Endothelial cell of umbilical vein (primary cell): ENCODE measurements around the gene UHRF1. TPM values are rescaled to one million over a fixed set of nuclear protein-coding genes. Genes with fewer than 3 reads are reported as not detected.

Source experiments
- BruUV-seq: library from RNA; stranded (reverse); fragments of 400-500 nt; replicated peaks from 2 replicates; lab custom pipeline; 2021; lab: Mats Ljungman, UMichigan
- CTCF ChIA-PET: fragments of 300-600, 350-600 bp; sonication (Branson Sonifier 250); formaldehyde crosslinking; loops from one replicate; lab custom pipeline; 2021; ENCODE audit warnings: antibody characterized with exemption, inconsistent platforms; lab: Charles Lee
- POLR2A ChIA-PET: fragments of 300-600, 350-600 bp; sonication (Branson Sonifier 250); formaldehyde crosslinking; loops from one replicate; lab custom pipeline; 2021; ENCODE audit warnings: antibody characterized with exemption, inconsistent platforms; lab: Charles Lee
- DNase-seq: peaks from one replicate; pipeline ENCODE4 v3.0.0-alpha.2; 2011; ENCODE audit warnings: low read depth, low spot score
- FAIRE-seq: peaks from 2 replicates; lab custom pipeline; 2011; peaks lifted over from hg19 to GRCh38; lab: Jason Lieb, UNC
- H2AFZ ChIP-seq: 2 replicates; pipeline ENCODE4 v1.6.0; 2012; ENCODE audit warnings: low read depth, low read length, control low read depth, inconsistent platforms
- H3K27ac ChIP-seq: 2 replicates; pipeline ENCODE4 v1.5.1; 2011; ENCODE audit warnings: low read depth, mild to moderate bottlenecking, control low read depth, low read length, moderate library complexity; ENCODE audit not compliant: insufficient read depth
- H3K27me3 ChIP-seq, 2 experiments: 2 replicates each; pipeline versions ENCODE4 v1.6.0 to v1.6.1; 2011; ENCODE audit warnings: low read length in 2 of 2, mixed read lengths in 1 of 2; ENCODE audit not compliant: control insufficient read depth in 2 of 2, insufficient read depth in 2 of 2
- H3K36me3 ChIP-seq, 2 experiments: 2 replicates in 1 of 2; 3 replicates in 1 of 2; pipeline ENCODE4 v1.5.1; 2011; ENCODE audit warnings: low read length in 2 of 2, mild to moderate bottlenecking in 1 of 2, moderate library complexity in 1 of 2; ENCODE audit not compliant: control insufficient read depth in 2 of 2, insufficient read depth in 2 of 2; ENCODE audit errors: extremely low read depth in 1 of 2
- H3K4me1 ChIP-seq: 3 replicates; pipeline ENCODE4 v1.5.1; 2011; ENCODE audit warnings: mild to moderate bottlenecking, low read length; ENCODE audit not compliant: control insufficient read depth, insufficient read depth; ENCODE audit errors: extremely low read depth
- H3K4me2 ChIP-seq: 2 replicates; pipeline ENCODE4 v1.6.1; 2011; ENCODE audit warnings: low read length, control low read depth, mixed read lengths; ENCODE audit not compliant: insufficient read depth
- H3K4me3 ChIP-seq, 3 experiments: fragments of 200-600 bp in 1 of 3; sonication (generic), shearing (Covaris generic) in 1 of 3; replicated peaks in 1 of 3; 2 replicates each; pipeline ENCODE4 v1.5.1; 2011 to 2016; ENCODE audit warnings: control low read depth in 3 of 3, low read length in 3 of 3, mild to moderate bottlenecking in 2 of 3, inconsistent platforms in 1 of 3, low read depth in 1 of 3, moderate library complexity in 1 of 3; ENCODE audit not compliant: insufficient read depth in 1 of 3
- H3K79me2 ChIP-seq: 2 replicates; pipeline ENCODE4 v1.6.0; 2012; ENCODE audit warnings: low read length, inconsistent platforms; ENCODE audit not compliant: control insufficient read depth, insufficient read depth
- H3K9ac ChIP-seq: replicated peaks from 2 replicates; pipeline ENCODE3; 2011; ENCODE audit warnings: low read length, control low read depth; ENCODE audit not compliant: insufficient read depth; ENCODE audit errors: extremely low read depth
- H3K9me1 ChIP-seq: replicated peaks from 3 replicates; pipeline ENCODE4 v1.6.0; 2011; ENCODE audit warnings: mild to moderate bottlenecking, low read length; ENCODE audit not compliant: control insufficient read depth, insufficient read depth; ENCODE audit errors: extremely low read depth
- H3K9me3 ChIP-seq: replicated peaks from 2 replicates; pipeline ENCODE4 v1.5.1; 2012; ENCODE audit warnings: low read length, inconsistent platforms; ENCODE audit not compliant: control insufficient read depth, insufficient read depth
- H4K20me1 ChIP-seq: replicated peaks from 2 replicates; pipeline ENCODE3; 2011; ENCODE audit warnings: mild to moderate bottlenecking, low read length; ENCODE audit not compliant: control insufficient read depth, insufficient read depth; ENCODE audit errors: extremely low read depth
- EZH2 ChIP-seq: IDR thresholded peaks from 2 replicates; pipeline ENCODE4 v1.6.1; 2012; ENCODE audit warnings: borderline replicate concordance, low read depth, mild to moderate bottlenecking, moderate library complexity, low read length, inconsistent platforms; ENCODE audit not compliant: severe bottlenecking
- FOS ChIP-seq: IDR thresholded peaks from 2 replicates; pipeline ENCODE4 v1.6.1; 2011; ENCODE audit warnings: mild to moderate bottlenecking, low read length, moderate library complexity, borderline replicate concordance; ENCODE audit not compliant: insufficient read depth
- GATA2 ChIP-seq: IDR thresholded peaks from 2 replicates; pipeline ENCODE4 v1.7.0; 2011; ENCODE audit warnings: low read depth, mild to moderate bottlenecking, moderate library complexity, mixed read lengths, low read length; ENCODE audit not compliant: insufficient read length, insufficient read depth
- JUN ChIP-seq: IDR thresholded peaks from 2 replicates; pipeline ENCODE4 v1.6.1; 2011; ENCODE audit warnings: borderline replicate concordance, low read depth; ENCODE audit not compliant: insufficient read length, insufficient read depth
- MYC ChIP-seq: IDR thresholded peaks from one replicate; pipeline ENCODE4 v1.6.1; 2011; ENCODE audit warnings: mild to moderate bottlenecking, low read depth, low read length
- POLR2A ChIP-seq: IDR thresholded peaks from 2 replicates; pipeline ENCODE4 v1.6.1; 2012; ENCODE audit warnings: low read depth, mild to moderate bottlenecking, control low read depth, low read length
- POLR2AphosphoS5 ChIP-seq: IDR thresholded peaks from 2 replicates; pipeline ENCODE4 v1.6.1; 2012; ENCODE audit warnings: low read depth, mild to moderate bottlenecking, control low read depth, low read length, moderate library complexity; ENCODE audit not compliant: insufficient read depth
- dilution Hi-C: fragments of 300-500 bp; cut with MboI; formaldehyde crosslinking; loops from one replicate; pipeline ENCODE4 v1.15.0; 2019; ENCODE audit warnings: low sequenced_read_pairs; ENCODE audit not compliant: extremely low pct_ligation_motif_present
- intact Hi-C: fragments of 100-400 bp; cut with micrococcal nuclease; formaldehyde crosslinking; loops from one replicate; pipeline ENCODE4 v1.10.0; 2022
- polyA plus RNA-seq, 4 experiments: library from polyadenylated mRNA; depleted of rRNA in 3 of 4; stranded (reverse) in 3 of 4; unstranded in 1 of 4; fragments of >200 nt; gene quantifications; 2 replicates each; pipeline versions ENCODE4 v1.2.1 to v1.2.3, GENCODE V29; 2011 to 2012; ENCODE audit warnings: missing spikeins in 1 of 4
- total RNA-seq: library from RNA; stranded (reverse); gene quantifications from 2 replicates; pipeline ENCODE4 v1.2.3, GENCODE V29; 2021
- TF ChIP-seq, protein P1 (sequence below): IDR thresholded peaks from 2 replicates; pipeline ENCODE4 v1.6.1; 2011; ENCODE audit not compliant: insufficient read depth, insufficient read length
- TF ChIP-seq, protein P2 (sequence below), 2 donors: IDR thresholded peaks; 1 replicate in 1 of 2; 2 replicates in 1 of 2; pipeline ENCODE4 v1.5.1; 2011; ENCODE audit warnings: low read length in 2 of 2, mild to moderate bottlenecking in 2 of 2, moderate library complexity in 2 of 2, control low read depth in 1 of 2, inconsistent platforms in 1 of 2, low read depth in 1 of 2; ENCODE audit not compliant: insufficient read depth in 1 of 2; ENCODE audit errors: extremely low read depth in 1 of 2

The UHRF1 gene
- total and polyA plus RNA-seq, 2 donors (not counting 3 experiments of a cell fraction or from before 2014, with no cell fraction given) = 13.3 to 76.8 TPM

DNA sequence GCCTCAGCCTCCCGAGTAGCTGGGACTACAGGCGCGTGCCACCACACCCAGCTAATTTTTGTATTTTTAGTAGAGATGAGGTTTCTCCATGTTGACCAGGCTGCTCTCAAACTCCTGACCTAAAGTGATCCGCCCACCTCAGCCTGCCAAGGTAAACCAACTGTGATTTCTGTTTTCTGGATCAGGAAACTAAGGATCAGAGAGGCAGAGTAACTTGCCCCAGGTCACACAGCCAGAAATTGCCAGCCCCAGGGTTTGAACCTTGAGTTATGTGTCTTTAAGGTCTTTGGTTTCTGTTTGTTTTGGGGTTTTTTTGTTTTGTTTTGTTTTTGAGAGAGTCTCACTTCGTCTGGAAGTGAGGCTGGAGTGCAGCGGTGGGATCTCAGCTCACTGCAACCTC is 37.6 kb upstream of the UHRF1 start:
- ChIA-PET POLR2A (interaction anchor here (0.6 kb wide), 1 partner anchor 26 kb away, joined by 3 read pairs; no protein-coding TSS in a partner anchor), CTCF (interaction anchor here (0.8 to 11.1 kb wide), 10 partner anchors 20 to 167 kb away, joined by 3 to 176 read pairs (median 6); partner anchors contain the start of gene UHRF1)
- no peaks in the 10 kb centered on the region for H3K9me3 ChIP-seq
- dilution Hi-C loops = no loop called here
- BruUV-seq = no TSS peak
- no peak overlapping the region for H3K4me2 ChIP-seq
- no peak overlapping the region for H3K27ac ChIP-seq
- FAIRE-seq = no peak
- no peaks in the 10 kb centered on the region for H3K9me1 ChIP-seq
- no peak overlapping the region for H2AFZ ChIP-seq
- DNase-seq = no peak
- H3K4me1 ChIP-seq = peaks cover under 1% of the 10 kb centered on the region
- intact Hi-C loops = loop anchor here (1.0 kb wide), 2 partner anchors 41 to 160 kb away; no protein-coding TSS in a partner anchor
- peaks cover 6% of the 10 kb centered on the region for H3K79me2 ChIP-seq
- TF ChIP-seq GATA2 = no peak
- TF ChIP-seq, protein P1, sequence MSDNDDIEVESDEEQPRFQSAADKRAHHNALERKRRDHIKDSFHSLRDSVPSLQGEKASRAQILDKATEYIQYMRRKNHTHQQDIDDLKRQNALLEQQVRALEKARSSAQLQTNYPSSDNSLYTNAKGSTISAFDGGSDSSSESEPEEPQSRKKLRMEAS = no peak
- no peak for TF ChIP-seq EZH2
- TF ChIP-seq FOS = no peak
- TF ChIP-seq, protein P2, sequence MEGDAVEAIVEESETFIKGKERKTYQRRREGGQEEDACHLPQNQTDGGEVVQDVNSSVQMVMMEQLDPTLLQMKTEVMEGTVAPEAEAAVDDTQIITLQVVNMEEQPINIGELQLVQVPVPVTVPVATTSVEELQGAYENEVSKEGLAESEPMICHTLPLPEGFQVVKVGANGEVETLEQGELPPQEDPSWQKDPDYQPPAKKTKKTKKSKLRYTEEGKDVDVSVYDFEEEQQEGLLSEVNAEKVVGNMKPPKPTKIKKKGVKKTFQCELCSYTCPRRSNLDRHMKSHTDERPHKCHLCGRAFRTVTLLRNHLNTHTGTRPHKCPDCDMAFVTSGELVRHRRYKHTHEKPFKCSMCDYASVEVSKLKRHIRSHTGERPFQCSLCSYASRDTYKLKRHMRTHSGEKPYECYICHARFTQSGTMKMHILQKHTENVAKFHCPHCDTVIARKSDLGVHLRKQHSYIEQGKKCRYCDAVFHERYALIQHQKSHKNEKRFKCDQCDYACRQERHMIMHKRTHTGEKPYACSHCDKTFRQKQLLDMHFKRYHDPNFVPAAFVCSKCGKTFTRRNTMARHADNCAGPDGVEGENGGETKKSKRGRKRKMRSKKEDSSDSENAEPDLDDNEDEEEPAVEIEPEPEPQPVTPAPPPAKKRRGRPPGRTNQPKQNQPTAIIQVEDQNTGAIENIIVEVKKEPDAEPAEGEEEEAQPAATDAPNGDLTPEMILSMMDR (IDR thresholded peaks at IDR 0.05; ENCODE audit: extremely low read depth in 1 of 2, insufficient read depth in 1 of 2, low read depth in 1 of 2, low read length in 2 of 2) = no peak
- TF ChIP-seq MYC = no peak
- no peak for TF ChIP-seq POLR2AphosphoS5
- no peak for TF ChIP-seq JUN
- TF ChIP-seq POLR2A = no peak
- H3K36me3 ChIP-seq = no peaks in the 10 kb centered on the region
- no peaks in the 10 kb centered on the region for H3K27me3 ChIP-seq
- H3K9ac ChIP-seq = no peak overlapping the region
- H4K20me1 ChIP-seq = no peaks in the 10 kb centered on the region
- no peak overlapping the region for H3K4me3 ChIP-seq
